ENCODE measurements around the gene SLC24A2. TPM values are rescaled to one million over a fixed set of nuclear protein-coding genes. Genes with fewer than 3 reads are reported as not detected.

The SLC24A2 gene
- total RNA-seq, 1 donor from 2014 or later = 0.02 TPM

DNA sequence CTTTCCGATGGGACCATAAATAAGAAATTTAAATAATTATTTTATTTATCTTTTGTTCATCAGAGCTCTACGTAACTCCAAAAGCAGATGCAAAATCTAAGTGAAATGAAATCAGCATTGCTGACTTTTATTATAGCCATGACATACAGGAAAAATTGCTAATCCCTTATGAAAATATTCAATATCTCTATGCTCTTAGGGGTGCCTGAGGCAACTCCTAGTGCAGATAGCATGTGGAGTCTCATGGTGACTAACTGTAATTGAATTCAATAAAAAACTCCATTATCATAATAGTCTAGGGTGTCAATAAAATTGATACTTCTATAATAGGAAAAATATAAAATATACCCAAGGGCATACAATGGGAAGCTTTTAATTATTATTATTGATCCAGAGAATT, 42.6 kb downstream of the SLC24A2 start:
- Mint-ChIP-seq H3K4me3 (ENCODE audit: low read depth) (no peak overlapping the region), H3K36me3 (ENCODE audit: insufficient read depth) (no peaks in the 10 kb centered on the region), H3K27me3 (peaks cover 2% of the 10 kb centered on the region), H3K9me3 (ENCODE audit: low read depth) (no peaks in the 10 kb centered on the region), H3K4me1 (ENCODE audit: low read depth) (no peaks in the 10 kb centered on the region), H3K27ac (no peak overlapping the region)
- DNase-seq (ENCODE audit: low spot score, unreplicated experiment) = no peak
- TF ChIP-seq, protein P1, sequence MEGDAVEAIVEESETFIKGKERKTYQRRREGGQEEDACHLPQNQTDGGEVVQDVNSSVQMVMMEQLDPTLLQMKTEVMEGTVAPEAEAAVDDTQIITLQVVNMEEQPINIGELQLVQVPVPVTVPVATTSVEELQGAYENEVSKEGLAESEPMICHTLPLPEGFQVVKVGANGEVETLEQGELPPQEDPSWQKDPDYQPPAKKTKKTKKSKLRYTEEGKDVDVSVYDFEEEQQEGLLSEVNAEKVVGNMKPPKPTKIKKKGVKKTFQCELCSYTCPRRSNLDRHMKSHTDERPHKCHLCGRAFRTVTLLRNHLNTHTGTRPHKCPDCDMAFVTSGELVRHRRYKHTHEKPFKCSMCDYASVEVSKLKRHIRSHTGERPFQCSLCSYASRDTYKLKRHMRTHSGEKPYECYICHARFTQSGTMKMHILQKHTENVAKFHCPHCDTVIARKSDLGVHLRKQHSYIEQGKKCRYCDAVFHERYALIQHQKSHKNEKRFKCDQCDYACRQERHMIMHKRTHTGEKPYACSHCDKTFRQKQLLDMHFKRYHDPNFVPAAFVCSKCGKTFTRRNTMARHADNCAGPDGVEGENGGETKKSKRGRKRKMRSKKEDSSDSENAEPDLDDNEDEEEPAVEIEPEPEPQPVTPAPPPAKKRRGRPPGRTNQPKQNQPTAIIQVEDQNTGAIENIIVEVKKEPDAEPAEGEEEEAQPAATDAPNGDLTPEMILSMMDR (IDR thresholded peaks at IDR 0.05; ENCODE audit: unreplicated experiment) = no peak

GRCh38 chr9:19741178-19741577, 47.7 kb downstream of the SLC24A2 start:
- Mint-ChIP-seq H3K4me1 (ENCODE audit: low read depth) (no peaks in the 10 kb centered on the region), H3K27ac (no peak overlapping the region)
- TF ChIP-seq, protein P1 (IDR thresholded peaks at IDR 0.05; ENCODE audit: unreplicated experiment) = no peak

More at GRCh38 chr9:19741178-19741577, 47.7 kb downstream of the SLC24A2 start:
- no peaks in the 10 kb centered on the region for H3K36me3 Mint-ChIP-seq (ENCODE audit: insufficient read depth)
- no peaks in the 10 kb centered on the region for H3K27me3 Mint-ChIP-seq
- no peak for DNase-seq (ENCODE audit: low spot score, unreplicated experiment)
- H3K4me3 Mint-ChIP-seq (ENCODE audit: low read depth) = no peak overlapping the region
- H3K9me3 Mint-ChIP-seq (ENCODE audit: low read depth) = no peaks in the 10 kb centered on the region

Data from progenitor cell of endocrine pancreas (in vitro differentiated cells).